GM12874 (cell line): ENCODE results near the gene RFNG.

Experiments
- TF ChIP-seq, protein P1 (sequence below): IDR thresholded peaks from 2 replicates; pipeline ENCODE4 v1.5.1; 2011; ENCODE audit warnings: low read depth, mild to moderate bottlenecking, control low read depth, low read length, moderate library complexity; ENCODE audit not compliant: insufficient read depth

RFNG gene

DNA sequence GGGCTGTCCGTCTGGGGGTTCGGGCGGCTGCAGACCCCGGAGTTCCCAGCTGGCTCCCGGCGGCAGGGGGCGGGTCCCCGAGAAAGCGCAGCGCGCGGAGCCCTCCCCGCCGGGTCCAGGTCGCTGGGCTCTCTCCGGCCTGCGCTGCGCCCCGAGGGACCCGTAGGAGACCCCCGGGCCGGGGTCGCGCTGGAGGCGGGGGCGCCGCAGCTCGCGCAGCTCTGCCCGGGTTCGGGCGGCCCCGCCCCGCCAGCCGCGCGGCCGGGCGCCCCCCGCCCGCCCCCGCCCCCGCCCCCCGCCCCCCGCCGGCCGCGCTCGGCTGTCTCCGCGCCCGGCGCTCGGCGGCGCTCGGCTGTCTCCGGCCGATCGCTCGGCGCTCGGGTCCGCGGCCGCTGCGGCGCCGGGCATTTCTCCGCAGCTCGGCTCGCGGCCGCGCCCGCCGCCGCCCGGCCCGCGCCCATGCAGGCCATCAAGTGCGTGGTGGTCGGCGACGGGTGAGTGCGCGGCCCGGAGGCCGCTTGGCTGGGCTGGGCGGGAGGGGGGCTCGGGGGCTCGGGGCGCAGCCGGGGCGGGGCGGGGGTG lies 20.2 kb downstream of the RFNG start, which contains the start of gene RAC3:
RAC3 (plus strand) TSS at position 376 of the 582 bp plus-strand sequence; CDS start at position 460, 84 bp downstream.
- TF ChIP-seq, protein P1, sequence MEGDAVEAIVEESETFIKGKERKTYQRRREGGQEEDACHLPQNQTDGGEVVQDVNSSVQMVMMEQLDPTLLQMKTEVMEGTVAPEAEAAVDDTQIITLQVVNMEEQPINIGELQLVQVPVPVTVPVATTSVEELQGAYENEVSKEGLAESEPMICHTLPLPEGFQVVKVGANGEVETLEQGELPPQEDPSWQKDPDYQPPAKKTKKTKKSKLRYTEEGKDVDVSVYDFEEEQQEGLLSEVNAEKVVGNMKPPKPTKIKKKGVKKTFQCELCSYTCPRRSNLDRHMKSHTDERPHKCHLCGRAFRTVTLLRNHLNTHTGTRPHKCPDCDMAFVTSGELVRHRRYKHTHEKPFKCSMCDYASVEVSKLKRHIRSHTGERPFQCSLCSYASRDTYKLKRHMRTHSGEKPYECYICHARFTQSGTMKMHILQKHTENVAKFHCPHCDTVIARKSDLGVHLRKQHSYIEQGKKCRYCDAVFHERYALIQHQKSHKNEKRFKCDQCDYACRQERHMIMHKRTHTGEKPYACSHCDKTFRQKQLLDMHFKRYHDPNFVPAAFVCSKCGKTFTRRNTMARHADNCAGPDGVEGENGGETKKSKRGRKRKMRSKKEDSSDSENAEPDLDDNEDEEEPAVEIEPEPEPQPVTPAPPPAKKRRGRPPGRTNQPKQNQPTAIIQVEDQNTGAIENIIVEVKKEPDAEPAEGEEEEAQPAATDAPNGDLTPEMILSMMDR: no peak

DNA sequence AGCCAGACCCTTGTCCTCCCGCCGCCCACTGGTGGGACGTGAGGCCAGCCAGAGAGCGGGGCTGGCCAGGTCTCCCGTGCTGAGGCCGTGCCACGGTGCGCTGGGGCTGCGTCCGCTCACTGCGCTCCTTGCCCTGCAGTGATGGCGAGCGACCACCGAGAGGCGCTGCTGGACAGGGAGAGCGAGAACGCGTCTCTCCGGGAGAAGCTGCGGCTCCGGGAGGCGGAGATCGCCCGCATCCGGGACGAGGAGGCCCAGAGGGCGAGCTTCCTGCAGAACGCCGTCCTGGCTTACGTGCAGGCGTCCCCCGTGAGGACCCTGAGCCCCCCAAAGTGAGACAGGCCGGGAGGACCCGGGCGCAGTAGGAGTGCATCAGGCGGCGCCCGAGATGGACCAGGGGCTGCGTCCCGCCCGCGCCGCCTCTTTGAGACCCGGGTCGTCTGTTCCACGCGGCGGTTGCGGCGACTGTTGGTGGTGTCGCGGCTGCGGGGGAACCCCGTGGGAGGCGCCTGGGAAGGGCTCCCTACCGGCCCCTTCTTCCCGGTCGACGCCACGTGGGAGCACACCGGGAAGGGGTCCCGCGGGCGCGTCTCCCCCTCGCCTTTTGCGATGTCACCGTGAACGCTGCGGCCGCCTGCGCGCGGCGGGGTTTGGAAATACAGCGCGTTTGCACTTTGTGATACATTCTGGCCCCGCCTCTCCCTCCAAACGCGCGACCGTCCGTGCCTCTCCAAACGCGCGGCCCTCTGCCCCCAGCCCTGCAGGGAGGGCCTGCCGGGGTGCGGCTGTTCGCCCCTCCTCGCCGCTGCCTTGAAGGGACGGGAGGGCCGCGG lies 20.9 kb downstream of the RFNG start:
- TF ChIP-seq, protein P1: peak; percentile 97

DNA sequence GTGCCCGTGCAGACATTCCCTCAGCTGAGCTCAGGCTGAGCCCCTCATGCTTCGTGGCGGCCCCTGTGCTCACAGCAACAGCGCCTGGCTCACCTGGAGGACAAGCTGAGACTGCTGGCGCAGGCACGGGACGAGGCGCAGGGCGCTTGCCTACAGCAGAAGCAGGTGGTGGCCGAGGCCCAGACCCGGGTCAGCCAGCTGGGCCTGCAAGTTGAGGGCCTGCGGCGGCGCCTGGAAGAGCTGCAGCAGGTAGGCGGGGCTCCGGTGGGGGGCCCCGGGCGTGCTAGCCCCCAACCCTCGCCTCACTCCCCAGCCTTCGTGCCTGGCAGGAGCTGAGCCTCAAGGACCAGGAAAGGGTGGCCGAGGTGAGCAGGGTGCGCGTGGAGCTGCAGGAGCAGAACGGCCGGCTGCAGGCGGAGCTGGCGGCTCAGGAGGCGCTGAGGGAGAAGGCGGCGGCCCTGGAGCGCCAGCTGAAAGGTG lies 21.6 kb downstream of the RFNG start:
- TF ChIP-seq, protein P1: no peak

DNA sequence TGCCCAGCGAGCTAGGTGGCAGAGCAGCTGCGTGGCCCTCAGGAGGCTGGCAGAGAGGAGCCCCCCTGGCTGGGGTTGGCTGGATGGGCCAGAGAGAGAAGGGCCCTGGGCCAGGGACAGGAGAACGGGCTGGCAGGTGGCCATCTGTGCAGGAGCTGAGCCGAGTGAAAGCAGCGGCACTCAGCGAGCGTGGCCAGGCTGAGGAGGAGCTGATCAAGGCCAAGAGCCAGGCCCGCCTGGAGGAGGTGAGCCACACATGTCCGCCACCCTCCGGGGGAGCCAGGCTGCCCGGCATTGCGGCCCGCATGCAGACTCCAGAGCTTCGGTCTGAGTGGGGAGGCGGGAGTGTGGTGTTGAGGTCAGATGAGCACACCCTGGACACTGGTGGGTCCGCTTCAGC lies 22.2 kb downstream of the RFNG start:
- TF ChIP-seq, protein P1: no peak

DNA sequence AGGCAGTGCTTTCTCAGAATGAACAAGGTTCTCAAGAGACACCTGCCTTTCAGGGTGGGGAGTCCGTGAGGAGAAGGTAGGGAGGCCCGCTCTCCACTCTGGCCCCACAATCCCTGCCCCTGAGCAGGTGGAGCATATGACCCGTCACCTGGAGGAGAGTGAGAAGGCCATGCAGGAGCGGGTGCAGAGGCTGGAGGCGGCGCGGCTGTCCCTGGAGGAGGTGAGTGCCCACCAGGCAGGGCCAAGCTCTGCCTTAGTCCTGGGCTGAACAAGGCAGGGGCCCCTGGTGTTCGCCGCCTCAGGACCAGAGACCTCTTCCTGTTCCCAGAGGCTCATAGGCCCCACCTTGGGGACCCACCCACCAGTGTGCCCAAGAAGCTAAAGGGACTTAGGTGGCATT lies 22.6 kb downstream of the RFNG start:
- TF ChIP-seq, protein P1: no peak

DNA sequence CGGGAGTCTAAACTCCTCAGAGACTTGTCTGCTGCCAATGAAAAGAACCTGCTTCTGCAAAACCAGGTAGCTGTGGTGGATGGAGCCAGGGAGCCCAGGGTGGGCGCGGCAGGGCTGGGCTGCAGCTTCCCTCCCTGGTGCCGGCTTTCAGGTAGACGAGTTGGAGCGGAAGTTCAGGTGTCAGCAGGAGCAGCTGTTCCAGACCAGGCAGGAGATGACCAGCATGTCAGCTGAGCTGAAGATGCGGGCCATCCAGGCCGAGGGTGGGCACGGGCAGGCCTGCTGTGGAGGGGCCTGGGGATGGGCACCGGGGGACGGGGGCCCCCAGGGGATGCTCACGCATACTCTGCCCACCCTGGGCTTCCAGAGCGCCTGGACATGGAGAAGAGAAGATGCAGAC lies 23.4 kb downstream of the RFNG start:
- TF ChIP-seq, protein P1: no peak

DNA sequence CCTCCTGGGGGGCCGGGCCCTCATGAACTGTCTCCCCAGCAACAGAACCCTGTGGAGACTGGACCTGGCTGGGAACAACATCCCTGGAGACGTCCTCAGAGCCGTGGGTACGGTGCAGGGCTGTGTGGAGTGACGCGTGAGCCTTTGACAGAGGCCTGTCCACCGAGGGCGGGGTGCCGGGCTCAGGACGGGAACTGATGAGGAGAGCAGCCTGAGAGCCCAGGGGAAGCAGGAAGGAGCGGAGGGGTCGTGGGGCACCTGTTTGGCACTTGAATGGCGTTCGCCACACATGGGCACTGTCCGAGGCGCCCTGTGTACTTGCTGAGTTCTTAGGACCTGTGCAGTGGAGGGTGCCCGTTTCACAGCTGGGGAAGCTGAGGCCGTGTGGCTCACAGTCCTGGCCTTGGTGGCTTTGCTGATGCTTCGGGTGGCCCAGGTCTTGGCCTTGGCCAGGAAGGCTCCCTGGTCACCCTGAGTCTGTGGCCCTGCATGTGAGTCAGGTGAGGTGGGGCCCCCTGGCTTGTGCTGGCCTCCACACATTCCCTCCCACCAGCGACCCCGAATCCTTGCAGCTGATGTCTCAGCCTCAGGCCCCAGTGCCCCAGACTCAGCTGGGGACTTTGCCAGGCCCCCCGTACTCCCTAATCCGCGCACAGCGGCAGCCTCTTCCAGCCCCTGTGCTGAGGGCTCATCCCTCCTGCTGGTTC lies 26.1 kb downstream of the RFNG start:
- TF ChIP-seq, protein P1: no peak
